Fibroblast of lung (primary cell): Measurements from ENCODE around the gene CARD14. TPM values are rescaled to one million over a fixed set of nuclear protein-coding genes. Genes with fewer than 3 reads are reported as not detected.
"Not testable (repeated sequence)": the region's sequence is repeated elsewhere in the genome, so short reads cannot be mapped to it uniquely, and the experiment has no call there.

ENCODE experiments used
- DNase-seq, 2 donors: peaks; one replicate each; pipeline versions ENCODE4 v3.0.0 to v3.0.0-alpha.2; 2010; ENCODE audit warnings: low read depth in 2 of 2
- H2AFZ ChIP-seq: 2 replicates; pipeline ENCODE4 v1.5.1; 2012; ENCODE audit warnings: low read length, control low read depth, inconsistent platforms
- H3K27ac ChIP-seq: 2 replicates; pipeline ENCODE4 v1.5.1; 2011; ENCODE audit warnings: low read length, control low read depth; ENCODE audit not compliant: insufficient read depth
- H3K27me3 ChIP-seq: 2 replicates; pipeline ENCODE4 v1.5.1; 2011; ENCODE audit warnings: mild to moderate bottlenecking, low read length; ENCODE audit not compliant: control insufficient read depth, insufficient read depth
- H3K36me3 ChIP-seq: 2 replicates; pipeline ENCODE4 v1.5.1; 2011; ENCODE audit warnings: low read length; ENCODE audit not compliant: control insufficient read depth, insufficient read depth
- H3K4me1 ChIP-seq: 2 replicates; pipeline ENCODE4 v1.5.1; 2011; ENCODE audit warnings: low read length; ENCODE audit not compliant: control insufficient read depth, insufficient read depth; ENCODE audit errors: extremely low read depth
- H3K4me2 ChIP-seq: 2 replicates; pipeline ENCODE4 v1.5.1; 2011; ENCODE audit warnings: low read length, control low read depth; ENCODE audit not compliant: insufficient read depth; ENCODE audit errors: extremely low read depth
- H3K4me3 ChIP-seq, 4 experiments: fragments of 200-600 bp in 1 of 4; sonication (generic) in 1 of 4; replicated peaks in 1 of 4; 2 replicates each; pipeline ENCODE4 v1.5.1; 2011 to 2016; ENCODE audit warnings: low read length in 4 of 4, low read depth in 3 of 4, mild to moderate bottlenecking in 3 of 4, control low read depth in 2 of 4, inconsistent platforms in 1 of 4, mixed read lengths in 1 of 4; ENCODE audit not compliant: insufficient read depth in 1 of 4; ENCODE audit errors: control extremely low read depth in 1 of 4
- H3K79me2 ChIP-seq: 2 replicates; pipeline ENCODE4 v1.5.1; 2012; ENCODE audit warnings: mild to moderate bottlenecking, low read length, inconsistent platforms; ENCODE audit not compliant: control insufficient read depth, insufficient read depth
- H3K9ac ChIP-seq: 2 replicates; pipeline ENCODE4 v1.5.1; 2011; ENCODE audit warnings: mild to moderate bottlenecking, low read length, control low read depth; ENCODE audit not compliant: insufficient read depth
- H3K9me3 ChIP-seq: 2 replicates; pipeline ENCODE4 v1.5.1; 2012; ENCODE audit warnings: low read depth, low read length; ENCODE audit not compliant: control insufficient read depth, insufficient read depth
- H4K20me1 ChIP-seq: 2 replicates; pipeline ENCODE4 v1.5.1; 2011; ENCODE audit warnings: low read length; ENCODE audit not compliant: control insufficient read depth, insufficient read depth; ENCODE audit errors: extremely low read depth
- CTCF ChIP-seq, 2 donors: IDR thresholded peaks in 1 of 2; conservative IDR thresholded peaks in 1 of 2; 1 replicate in 1 of 2; 2 replicates in 1 of 2; pipeline ENCODE4 v1.5.1; 2011 to 2012; ENCODE audit warnings: low read length in 2 of 2, control low read depth in 1 of 2, inconsistent platforms in 1 of 2, low read depth in 1 of 2, mild to moderate bottlenecking in 1 of 2
- EZH2 ChIP-seq: IDR thresholded peaks from 2 replicates; pipeline ENCODE4 v1.5.1; 2012; ENCODE audit warnings: low read length, control low read depth, mild to moderate bottlenecking; ENCODE audit errors: missing control alignments
- polyA plus RNA-seq, 2 donors: library from polyadenylated mRNA; depleted of rRNA in 1 of 2; stranded (reverse) in 1 of 2; unstranded in 1 of 2; fragments of >200 nt; gene quantifications; 2 replicates each; pipeline ENCODE4 v1.2.1, GENCODE V29; 2011 to 2012; ENCODE audit warnings: missing spikeins in 1 of 2
- total RNA-seq: library from RNA; depleted of rRNA; stranded (reverse); fragments of >200 nt; gene quantifications from 2 replicates; pipeline ENCODE4 v1.2.1, GENCODE V29; 2014

CARD14 gene
- total and polyA plus RNA-seq, 2 donors (not counting 1 experiment from before 2014, with no cell fraction given): 0.17 TPM; not detected in 1

DNA sequence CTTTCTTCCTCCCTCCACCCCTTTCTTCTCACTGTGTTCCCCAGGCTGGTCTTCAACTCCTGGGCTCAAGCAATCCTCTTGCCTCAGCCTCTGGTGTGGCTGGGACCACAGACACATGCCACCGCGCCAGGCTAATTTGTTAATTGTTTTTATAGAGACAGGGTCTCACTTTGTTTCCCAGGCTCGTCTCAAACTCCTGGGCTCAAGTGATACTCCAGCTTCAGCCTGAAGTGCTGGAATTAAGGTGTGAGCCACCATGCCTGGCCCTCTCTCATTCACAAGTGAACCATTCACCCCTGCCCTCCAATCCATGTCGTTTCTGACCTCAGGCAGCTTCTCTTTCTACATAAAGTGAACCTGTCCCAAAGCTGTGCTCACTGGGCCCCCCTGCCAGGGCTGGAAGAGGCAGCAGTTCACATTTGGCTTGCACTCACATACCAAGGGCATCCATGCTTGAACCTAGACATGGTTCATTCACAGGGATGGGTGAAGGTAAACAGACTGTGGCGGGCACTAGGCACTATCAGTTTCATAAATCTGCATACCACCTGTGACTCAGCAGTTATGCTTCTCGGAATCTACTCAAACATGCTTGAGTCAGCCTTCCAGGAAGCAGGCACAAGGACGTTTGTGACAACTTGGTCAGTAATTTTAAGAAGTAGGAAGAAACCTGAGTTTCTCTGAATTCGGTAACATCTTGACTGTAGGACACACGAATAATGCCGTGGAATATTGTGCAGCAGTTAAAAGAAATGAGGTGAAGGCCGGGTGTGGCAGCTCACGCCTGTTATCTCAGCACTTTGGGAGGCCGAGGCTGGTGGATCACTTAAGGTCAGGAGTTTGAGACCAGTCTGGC is 84.8 kb downstream of the CARD14 start:
- Histone ChIP-seq H2AFZ (no peak overlapping the region), H3K9ac (no peak overlapping the region), H3K4me1 (peaks cover 9% of the 10 kb centered on the region), H3K4me3 (no peak overlapping the region), H3K79me2 (no peaks in the 10 kb centered on the region), H3K27me3 (no peaks in the 10 kb centered on the region), H3K4me2 (peak overlapping the region; percentile 66), H3K36me3 (peaks cover 2% of the 10 kb centered on the region), H4K20me1 (no peaks in the 10 kb centered on the region), H3K9me3 (no peaks in the 10 kb centered on the region), H3K27ac (peak overlapping the region; percentile 91)
- no peak for TF ChIP-seq CTCF (conservative IDR thresholded peaks at IDR 0.05 in 1 of 2, IDR thresholded peaks at IDR 0.05 in 1 of 2; ENCODE audit: low read depth in 1 of 2, low read length in 2 of 2)
- no peak for TF ChIP-seq EZH2
- DNase-seq: peak; percentile 84 to 95

DNA sequence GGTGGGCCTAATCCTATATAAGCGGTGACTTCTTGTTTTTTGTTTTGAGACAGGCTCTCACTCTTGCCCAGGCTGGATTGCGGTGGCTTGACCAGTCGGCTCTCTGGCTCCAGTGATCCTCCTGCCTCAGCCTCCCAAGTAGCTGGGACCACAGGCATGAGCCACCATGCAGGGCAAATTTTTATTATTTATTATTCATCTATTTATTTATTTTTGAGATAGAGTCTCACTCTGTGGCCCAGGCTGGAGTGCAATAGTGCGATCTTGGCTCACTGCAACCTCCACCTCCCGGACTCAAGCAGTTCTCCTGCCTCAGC is 86.2 kb downstream of the CARD14 start:
- Histone ChIP-seq H3K27me3 (no peaks in the 10 kb centered on the region), H4K20me1 (no peaks in the 10 kb centered on the region), H3K4me1 (peaks cover 9% of the 10 kb centered on the region), H3K27ac (peak overlapping the region; percentile 91), H3K4me3 (no peak overlapping the region), H3K9ac (no peak overlapping the region), H3K79me2 (no peaks in the 10 kb centered on the region), H3K36me3 (peaks cover 2% of the 10 kb centered on the region), H3K9me3 (no peaks in the 10 kb centered on the region), H2AFZ (no peak overlapping the region), H3K4me2 (no peak overlapping the region)
- DNase-seq: no peak
- TF ChIP-seq EZH2 (no peak), CTCF (conservative IDR thresholded peaks at IDR 0.05 in 1 of 2, IDR thresholded peaks at IDR 0.05 in 1 of 2; ENCODE audit: low read depth in 1 of 2, low read length in 2 of 2) (no peak)

GRCh38 chr17:80257716-80258213 is 87.9 kb downstream of the CARD14 start:
- H4K20me1 ChIP-seq: no peaks in the 10 kb centered on the region
- H3K79me2 ChIP-seq: peaks cover 14% of the 10 kb centered on the region
- no peaks in the 10 kb centered on the region for H3K27me3 ChIP-seq
- H3K27ac ChIP-seq: no peak overlapping the region
- no peak overlapping the region for H3K4me2 ChIP-seq
- H3K9ac ChIP-seq: no peak overlapping the region
- no peaks in the 10 kb centered on the region for H3K9me3 ChIP-seq
- H3K36me3 ChIP-seq: no peaks in the 10 kb centered on the region
- H3K4me1 ChIP-seq: peaks cover 14% of the 10 kb centered on the region
- no peak for DNase-seq
- H2AFZ ChIP-seq: no peak overlapping the region
- H3K4me3 ChIP-seq: no peak overlapping the region
- TF ChIP-seq EZH2 (no peak), CTCF (conservative IDR thresholded peaks at IDR 0.05 in 1 of 2, IDR thresholded peaks at IDR 0.05 in 1 of 2; ENCODE audit: low read depth in 1 of 2, low read length in 2 of 2) (no peak)

DNA sequence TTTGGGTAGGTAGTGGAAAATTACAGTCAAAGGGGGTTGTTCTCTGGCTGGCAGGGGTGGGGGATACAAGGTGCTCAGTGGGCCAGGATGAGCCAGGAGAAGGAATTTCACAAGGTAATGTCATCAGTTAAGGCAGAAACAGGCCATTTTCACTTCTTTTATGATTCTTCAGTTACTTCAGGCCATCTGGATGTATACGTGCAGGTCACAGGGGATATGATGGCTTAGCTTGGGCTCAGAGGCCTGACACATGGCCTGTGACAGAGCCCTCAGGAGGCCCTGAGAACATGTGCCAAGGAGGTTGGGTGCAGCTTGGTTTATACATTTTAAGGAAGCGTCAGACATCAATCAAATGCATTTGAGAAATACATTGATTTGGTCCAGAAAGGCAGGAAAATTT is 88.5 kb downstream of the CARD14 start:
- not testable (repeated sequence) for H3K27me3 ChIP-seq, H3K9me3 ChIP-seq, H4K20me1 ChIP-seq, H3K36me3 ChIP-seq, DNase-seq, H2AFZ ChIP-seq, H3K27ac ChIP-seq, H3K4me3 ChIP-seq, H3K4me2 ChIP-seq, H3K9ac ChIP-seq
- peaks cover 18% of the 10 kb centered on the region for H3K4me1 ChIP-seq
- H3K79me2 ChIP-seq: peaks cover 19% of the 10 kb centered on the region
